Stromal cell of bone marrow (primary cell): Measurements from ENCODE around the gene C1R.
A peak's percentile ranks its signal among the peaks of the same experiment; 100 is the strongest.

Experiments
- DNase-seq: peaks from one replicate; pipeline ENCODE4 v3.0.0-alpha.2; 2012; ENCODE audit warnings: low read depth

Gene C1R

DNA sequence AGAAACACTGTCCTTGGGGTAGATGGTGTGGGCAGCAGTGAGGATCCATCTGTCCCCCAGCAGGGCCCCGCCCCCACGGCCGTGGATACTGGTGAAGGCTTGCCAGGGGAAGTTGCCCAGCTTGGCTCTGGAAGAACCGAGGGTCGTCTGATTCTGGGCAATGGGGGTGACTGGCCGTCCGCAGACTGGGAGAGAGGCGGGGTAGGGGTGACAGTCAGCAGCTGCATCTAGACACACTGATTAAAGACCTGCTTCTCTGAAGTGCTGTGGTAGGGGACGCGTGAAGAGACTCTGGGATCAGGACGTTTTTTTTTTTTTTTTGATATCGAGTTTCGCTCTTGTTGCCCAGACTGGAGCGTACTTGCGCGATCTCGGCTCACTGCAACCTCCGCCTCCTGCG lies 4.7 kb upstream of the C1R start:
- DNase-seq, result no peak

DNA sequence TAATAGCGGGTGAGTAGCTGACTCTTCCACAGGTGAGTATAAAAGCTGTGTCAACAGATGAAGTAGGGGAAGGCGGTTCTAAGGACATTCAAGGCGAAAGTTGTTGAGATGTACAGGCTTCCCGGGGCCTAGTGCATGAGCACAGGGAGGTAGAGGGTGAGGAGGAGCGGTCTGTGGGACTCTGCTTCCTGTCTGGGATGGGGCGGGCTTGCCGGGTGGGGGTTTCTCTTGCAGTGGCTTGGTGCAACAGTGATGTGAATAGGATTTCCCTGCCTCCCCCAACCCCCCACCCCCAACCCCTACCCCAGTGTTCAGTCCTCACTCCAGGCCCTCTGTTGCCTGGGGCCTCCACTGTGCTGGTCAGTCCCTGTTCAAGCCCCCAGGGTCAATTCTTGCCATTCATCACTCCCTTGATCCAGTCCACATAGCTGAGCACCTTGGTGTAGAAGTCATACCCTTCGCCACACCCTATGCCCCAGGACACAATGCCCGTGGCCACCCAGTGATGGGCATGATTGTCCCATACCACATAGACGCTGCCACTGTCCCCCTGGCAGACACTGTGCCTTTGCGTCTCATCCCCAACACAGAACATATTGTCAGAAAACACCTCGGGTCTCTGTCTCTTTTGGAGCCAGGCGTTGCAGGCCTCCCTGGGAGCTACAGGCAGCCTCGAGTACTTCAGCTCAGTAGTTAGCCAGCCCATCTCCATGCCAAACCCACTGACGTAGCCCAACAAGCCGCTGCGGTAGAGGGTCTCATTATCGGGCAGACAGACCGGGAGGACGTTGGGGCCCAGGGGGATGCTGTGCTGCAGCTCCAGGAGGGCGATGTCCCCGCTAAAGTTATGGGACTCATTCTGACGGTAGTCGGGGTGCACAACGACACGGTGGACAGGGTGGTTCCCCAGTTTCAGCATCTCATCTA lies 4.0 kb upstream of the C1R start:
- no peak for DNase-seq

DNA sequence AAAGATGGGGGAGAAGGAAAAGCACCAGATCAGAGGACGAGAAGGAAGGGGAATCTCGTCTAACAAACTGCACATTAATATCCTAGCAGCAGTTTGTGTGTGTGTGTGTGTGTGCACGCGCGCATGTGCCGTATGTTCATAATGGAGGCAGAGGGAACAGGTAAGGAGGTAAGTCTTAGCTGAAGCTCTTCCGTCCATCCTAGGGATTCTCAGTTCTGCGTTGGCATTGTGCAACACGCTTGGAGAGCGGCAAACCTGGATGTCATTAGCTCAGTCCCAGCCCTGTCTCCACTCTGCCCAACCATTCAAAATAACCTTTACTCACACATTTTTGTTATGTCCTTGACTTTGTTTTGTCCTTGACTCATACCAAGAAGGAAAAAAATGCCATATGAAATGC lies 1.6 kb upstream of the C1R start:
- DNase-seq, result no peak

DNA sequence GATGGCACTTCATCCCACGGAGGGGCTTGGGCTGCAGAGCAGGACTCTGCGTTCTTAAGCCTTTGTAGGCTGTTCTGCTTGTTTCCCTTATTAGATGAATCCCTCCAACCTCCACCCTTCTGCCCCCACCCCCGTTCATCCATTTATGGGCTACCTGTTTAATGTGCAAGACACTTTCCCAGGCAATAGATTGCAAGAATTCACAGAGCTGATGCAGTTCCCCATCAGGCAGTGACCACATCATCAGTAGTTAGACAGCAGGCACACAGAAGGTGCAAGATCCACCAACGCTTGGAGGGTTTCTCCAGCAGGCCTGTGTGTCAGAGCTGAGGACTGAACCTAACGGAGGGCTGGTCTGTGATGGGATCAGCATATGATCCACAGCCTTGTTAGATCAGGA lies 1.2 kb upstream of the C1R start:
- DNase-seq, result no peak

DNA sequence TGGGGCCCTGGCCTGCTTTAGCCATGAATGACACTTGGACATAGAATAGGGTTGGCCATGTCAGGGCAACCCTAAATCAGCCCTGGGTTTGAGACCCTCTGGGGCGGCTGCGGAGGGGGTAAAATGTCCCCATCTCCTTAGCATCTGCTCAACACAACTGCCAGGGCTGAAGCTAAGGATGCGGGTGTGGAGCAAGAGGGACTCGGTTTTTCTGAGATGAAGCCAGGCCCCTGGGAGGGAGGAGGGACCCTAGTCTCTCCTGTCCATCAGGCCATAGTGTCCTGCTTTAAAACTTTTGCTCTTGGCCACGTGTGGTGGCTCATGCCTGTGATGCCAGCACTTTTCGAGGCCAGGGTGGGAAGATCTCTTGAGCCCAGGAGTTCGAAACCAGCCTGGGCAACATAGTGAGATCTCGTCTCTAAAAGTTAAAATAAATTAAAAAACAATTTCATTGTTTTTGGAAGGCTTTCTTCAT lies 778 bp upstream of the C1R start:
- no peak for DNase-seq

DNA sequence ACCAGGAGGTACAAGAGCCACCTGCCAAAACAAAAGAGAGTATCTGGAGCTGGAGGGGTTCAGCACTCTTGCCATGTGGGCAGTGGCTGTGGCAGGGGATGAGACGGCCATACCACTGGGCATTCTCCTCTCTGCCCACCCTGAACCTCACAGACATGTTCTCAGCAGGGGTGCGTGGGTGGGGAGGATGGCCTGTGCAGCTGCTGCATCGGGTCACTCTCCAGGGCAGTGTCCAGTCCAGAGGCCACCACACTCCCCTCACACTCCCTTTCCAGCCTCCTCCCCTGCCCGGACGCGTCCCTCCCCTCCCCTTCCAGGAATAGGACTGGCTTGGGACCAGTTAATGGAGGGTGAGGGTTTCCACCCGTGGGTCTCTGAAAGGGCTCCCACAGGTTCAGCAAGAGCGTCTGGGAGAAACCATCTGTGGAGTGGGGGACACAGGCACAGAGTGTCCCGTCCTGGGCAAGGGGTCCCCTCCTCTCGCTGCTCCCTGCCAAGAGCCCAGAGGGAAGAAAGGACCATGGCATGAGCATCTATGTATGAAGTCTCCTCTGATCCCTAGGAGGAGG lies 501 bp downstream of the C1R start:
- DNase-seq, result no peak

DNA sequence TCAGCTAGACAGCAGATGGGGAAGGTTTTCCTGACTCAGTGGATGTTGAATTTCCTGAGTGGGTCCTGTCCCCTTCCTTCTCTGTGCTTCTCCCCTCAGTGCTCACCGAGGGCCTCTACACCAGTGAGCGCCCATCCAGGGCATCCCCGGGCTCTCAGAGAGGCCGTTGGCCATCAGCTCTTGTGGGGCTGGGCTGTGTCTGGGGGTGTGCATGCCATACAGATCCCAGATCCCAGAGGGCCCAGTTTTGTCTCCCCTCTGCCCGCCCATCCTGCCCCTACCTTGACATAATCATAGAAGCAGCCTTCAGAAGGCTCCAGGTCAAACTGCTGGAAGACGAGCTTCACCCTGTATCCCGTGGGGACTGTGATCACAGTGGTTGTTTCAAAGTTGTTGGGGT lies 1.1 kb downstream of the C1R start:
- DNase-seq, result no peak

DNA sequence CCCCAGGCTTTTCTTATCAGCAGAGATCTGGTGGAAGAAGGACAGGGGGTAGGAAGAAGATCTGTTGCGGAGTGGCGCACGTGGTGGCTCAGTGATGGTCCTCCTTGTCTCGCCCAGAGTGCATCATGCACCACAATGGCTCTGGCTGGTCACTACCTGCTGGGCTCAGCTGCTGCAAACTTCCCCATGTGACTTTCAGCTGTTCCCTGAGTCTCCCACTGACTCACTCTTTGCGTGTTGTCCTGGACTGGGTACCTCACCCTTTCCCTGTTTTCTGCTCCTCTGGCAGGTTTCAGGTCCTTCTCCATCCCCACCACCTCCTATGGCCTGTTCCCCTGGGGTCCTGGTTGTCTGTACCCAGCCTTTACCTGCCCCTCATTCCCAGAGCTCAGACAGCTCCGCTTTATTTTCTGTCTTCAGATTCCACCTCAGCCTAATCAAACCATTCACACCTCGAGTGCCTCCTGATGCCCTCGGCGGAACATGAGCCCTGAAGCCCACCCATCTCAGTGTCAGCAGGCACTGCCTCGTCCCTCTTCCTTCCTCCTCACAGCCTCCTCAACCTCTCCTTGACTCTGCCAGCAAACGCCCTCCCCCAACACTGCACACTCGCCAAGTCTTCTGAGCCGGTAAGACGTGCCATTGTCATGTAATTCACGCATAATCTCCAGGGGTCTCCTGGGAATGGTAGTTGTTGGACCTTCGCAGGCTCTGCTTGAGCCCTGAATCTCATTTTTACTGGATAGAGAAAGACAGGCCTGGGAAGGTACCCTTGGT lies 1.8 kb downstream of the C1R start:
- DNase-seq, result no peak

DNA sequence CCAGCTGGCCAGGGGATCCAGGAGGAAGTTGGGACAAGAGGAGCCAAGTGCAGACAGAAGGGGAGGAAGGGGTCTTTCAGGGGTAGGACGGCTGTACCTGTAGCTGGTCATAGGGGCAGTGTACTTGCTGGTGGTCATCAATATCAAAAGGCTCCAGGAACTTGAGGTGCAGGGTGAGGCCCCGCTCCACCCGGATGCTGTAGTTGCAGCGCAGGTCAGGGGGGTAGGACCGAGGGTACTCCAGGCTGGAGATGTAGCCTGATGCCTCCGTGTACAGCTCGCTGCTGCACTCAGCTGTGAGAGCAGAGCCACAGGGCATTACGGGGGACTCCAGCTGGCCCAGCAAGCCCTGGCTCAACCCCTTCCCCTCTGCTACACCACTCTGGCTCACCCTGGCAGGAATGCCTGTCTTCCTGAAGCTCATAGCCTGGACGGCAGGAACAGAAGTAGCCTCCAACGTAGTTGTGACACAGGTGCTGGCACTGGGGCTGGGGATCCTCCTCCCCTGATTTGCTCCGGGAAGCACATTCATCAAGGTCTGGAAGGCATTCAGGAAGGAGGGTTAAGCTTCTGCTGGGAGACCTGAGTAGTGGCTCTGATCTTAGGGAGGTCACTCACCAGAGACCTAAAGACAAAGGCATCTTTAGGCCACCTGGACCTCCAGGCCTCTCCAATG lies 2.9 kb downstream of the C1R start:
- no peak for DNase-seq

DNA sequence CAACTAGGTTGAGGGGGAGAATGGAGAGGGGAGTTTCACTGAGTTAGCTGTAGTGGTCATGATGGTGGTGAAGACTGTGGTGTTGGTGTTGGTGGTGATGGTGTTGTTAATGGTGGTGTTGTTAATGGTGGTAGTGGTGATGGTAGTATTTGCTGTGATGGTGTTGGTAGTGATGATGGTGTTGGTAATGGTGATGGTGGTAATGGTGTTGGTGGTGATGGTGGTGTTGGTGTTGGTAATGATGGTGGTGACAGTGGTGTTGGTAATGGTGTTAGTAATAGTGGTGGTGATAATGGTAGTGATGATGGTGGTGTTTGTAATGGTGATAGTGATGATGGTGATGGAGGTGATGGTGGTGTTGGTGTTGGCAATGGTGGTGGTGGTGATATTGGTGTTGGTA lies 9.1 kb downstream of the C1R start:
- DNase-seq, result no peak

DNA sequence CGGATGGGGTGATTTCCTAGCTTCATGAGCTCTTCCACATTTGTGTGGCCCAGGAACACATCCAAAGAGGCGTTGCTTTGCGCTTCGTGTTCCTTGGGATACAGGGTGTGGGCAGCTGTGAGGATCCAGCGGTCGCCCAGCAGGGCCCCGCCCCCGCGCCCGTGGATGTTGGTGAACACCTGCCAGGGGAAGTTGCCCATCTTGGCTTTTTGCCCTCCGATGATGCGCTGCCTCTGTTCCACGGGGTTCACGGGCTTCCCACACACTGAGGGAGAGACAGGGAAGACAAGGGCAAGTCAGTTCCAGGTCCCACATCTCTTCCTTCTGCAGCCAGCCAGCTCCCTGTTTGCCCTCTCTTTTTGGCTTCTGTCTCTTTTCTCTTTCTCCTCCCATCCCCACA lies 11.2 kb downstream of the C1R start:
- no peak for DNase-seq

DNA sequence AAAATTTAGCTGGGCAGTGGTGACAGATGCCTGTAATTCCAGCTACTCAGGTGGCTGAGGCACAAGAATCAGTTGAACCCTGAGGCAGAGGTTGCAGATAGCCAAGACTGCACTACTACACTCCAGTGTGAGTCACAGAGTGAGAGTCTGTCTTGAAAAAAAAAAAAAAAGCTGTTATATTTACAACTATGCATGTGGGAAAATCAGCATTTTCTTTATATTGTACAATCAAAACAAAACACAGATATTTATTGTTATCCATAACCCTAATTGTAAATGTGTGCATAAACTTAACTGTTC lies 12.5 kb downstream of the C1R start:
- no peak for DNase-seq

DNA sequence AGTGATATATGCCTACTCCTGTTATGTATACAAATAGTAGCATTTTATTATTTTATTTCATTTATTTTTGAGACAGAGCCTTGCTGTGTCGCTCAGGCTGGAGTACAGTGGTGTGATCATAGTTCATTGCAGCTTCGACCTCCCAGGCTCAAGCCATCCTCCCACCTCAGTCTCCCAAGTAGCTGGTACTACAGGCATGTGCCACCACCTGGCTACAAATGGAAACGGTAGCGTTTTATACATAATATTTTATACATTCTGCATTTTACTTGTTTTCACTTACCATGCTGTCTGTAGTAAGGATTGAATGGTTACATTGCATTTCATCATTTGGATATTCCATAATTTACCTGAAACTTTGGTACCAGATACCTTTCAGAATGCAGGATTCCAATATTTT lies 14.1 kb downstream of the C1R start:
- no peak for DNase-seq

DNA sequence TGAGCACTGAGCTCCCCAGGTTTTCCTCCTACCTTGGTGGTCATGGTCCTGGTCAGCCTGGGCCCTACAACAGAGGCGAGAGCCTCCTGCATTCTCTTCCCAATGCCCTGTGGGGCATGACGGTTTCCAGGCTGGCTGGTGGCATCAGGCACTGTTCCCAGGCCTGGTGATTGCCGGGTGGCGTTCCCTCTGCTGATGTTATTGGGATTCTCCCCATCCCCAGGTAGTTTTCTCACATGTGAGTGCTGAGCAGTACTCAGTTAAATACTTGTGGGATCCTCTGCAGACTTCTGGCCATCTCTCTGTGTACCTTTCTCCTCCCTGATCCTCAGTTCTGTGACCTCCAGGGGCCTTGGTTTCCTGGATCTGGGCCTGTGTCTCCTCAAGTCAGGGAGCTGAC lies 15.8 kb downstream of the C1R start:
- DNase-seq, result no peak

DNA sequence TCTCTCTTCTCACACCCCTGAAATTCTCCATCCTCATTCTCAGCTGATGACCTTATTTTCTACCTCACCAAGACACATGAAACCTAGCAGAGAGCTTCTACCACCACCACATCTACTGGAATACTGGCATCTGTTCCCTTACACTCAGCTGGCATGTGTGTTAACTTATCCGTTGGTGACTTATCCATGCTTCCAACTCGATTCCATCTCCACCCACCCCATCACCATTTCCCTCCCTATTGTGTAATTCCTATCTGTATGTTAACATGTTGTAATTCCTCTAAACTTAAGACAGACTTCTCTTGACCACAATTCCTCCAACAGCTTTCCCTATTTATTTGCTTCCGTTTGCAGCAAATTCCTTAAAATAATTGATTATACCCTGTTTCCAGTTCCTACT lies 16.3 kb downstream of the C1R start:
- DNase-seq, result peak; percentile 53

DNA sequence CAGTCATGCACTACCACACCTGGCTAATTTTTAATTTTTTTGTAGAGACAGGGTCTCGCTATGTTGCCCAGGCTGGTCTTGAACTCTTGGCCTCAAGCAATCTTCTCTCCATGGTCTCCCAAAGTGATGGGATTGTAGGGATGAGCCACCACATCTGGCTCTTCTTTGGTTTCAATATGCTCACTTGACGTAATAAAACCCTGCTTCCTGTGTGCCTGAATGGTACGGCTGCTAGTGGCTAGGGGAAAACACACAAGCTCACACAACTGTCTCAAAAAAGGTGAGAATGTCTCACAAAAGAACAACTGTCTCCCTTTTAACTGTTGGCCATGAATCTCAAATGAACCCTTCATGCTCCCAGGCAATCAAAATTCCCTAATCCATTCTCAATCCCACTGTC lies 16.7 kb downstream of the C1R start:
- no peak for DNase-seq

DNA sequence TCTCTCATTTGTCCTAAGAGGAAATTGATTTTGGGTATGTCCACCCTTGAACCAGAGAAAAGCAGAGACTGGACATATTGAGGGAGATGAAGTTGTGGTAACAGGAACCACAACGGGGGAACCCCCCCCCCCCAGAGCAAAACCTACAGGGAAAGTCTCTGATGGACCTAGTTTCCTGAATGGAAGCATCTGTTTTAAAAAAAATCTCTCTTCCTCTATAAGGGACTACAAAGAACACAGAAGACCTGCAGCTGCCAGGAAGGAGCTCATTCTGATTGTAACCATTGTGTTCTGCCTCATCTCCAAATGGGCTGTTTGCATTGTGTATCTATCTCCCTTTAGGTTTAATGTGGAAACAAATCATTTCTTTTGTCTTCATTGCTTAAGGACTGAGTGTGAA lies 18.3 kb downstream of the C1R start:
- no peak for DNase-seq

DNA sequence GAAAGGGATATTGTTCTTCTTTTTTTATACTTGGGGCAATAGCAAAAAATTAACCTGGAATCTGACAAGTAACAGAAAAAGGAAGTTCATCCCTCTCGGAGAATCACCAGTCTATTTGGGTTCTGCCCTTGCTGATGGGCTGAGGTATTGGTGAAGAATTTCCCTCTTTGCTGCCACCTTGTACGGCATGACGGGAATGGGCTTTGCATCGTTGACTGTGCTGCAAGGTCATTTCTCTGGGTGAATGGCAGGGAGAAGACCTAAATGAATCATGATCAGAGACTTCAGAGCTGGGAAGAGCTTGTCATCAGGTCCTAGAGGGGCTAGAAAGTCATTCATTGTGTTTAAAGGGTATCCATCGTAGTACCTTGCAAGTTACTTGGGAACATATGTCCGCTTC lies 19.7 kb downstream of the C1R start:
- no peak for DNase-seq

DNA sequence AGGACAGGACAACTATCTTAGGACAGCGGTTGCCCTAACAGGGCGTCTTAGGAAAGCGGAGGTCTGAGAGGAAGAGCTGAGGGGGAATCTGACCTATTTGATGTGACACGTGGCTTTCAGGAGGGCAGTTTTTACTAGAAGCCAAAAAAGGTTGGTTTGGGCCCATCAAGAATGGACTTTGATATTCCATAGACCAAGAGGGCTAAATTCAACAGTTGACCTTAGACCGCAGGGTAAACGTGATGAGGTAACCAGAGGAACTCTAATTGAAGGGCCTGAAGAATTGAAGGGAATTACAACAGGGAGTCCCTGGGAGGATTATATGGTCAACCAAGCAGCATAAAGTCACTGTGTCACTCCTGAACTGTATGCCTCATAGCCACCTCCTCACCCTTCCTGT lies 20.2 kb downstream of the C1R start:
- no peak for DNase-seq

DNA sequence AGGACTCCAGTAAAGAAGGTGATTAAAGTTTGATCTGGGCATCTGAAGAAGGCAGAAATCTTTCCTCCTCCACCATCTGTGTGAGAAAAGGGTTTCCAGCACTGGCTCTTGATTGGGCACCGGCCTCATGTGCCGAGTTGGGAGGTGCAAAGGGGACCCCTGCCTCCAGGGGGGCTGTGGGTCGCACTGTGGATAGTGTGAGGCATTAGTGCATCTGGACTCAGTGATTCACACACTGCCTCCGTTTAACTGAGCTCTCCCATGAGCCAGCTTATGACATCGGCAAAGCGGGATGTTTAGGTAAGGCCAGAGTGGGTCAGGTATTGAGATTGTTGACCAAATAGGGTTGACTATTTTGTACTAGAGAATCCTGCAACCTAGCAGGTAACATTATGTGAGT lies 22.9 kb downstream of the C1R start:
- DNase-seq, result no peak

DNA sequence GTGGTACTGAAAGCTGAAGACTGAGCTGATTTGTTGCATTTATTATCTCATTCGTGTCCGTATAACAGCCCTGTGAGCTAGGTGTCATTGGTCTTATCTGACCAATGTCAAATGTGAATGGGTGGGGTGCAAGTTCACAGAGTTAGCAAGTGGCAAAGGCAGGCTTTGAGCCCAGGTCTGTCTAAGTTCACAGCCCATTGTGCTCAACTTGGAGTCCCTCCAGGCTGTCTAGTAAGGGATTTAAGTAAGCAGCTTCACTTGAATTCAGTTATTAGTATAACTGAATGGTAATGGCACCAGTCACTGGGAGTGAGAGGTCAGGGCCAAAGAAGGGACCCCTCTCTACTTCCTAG lies 23.3 kb downstream of the C1R start:
- DNase-seq, result no peak

DNA sequence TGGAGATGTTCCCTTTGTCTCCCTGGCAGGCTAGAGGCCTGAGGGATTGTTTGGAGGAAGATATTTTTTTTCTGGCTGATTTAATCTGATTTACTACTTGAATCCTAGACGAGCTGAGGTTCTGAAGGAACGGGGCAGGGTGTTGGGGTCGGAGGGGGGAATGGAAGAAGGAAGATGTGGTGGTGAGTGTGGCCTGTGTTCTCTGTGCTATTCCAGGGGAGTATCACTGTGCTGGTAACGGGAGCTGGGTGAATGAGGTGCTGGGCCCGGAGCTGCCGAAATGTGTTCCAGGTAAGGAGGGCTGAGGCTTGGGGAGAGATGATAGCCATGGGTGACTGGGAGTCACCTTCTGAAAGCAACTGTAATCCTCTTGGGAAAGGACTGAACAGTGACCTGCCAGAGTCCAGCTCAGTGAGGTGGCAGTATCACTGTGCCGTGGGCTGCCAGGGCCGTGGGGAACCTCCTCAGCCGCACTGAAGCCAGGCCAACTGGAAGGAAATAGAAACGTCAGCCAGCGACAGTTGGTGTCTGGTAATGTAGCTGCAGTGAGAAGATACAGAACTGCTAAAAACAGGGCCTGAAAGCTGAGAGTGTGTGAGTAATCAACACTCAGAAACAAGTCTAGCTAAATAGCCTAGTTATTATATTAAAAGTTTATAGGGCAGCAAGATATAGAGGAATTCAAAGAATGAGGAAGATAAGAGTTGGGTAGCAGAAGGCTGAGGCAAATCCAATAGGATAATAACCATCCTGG lies 23.8 kb downstream of the C1R start:
- no peak for DNase-seq
